SU-DHL-6 (cell line): ENCODE data around the gene RASL11A.

ENCODE experiments used
- CTCF ChIP-seq: fragments of 200-600 bp; sonication (generic); IDR thresholded peaks from one replicate; pipeline ENCODE4 v1.5.1; 2017; ENCODE audit warnings: antibody characterized with exemption, mild to moderate bottlenecking, low read length, moderate library complexity; ENCODE audit not compliant: insufficient read depth, poor library complexity, severe bottlenecking
- EZH2phosphoT487 ChIP-seq: fragments of 200-600 bp; sonication (generic), shearing (Covaris generic); conservative IDR thresholded peaks from 2 replicates; pipeline ENCODE4 v1.6.1; 2018; ENCODE audit warnings: mild to moderate bottlenecking, antibody characterized with exemption, low read length, moderate library complexity, mixed read lengths

GRCh38 chr13:27319404-27319803 is 48.8 kb downstream of the RASL11A start:
- TF ChIP-seq CTCF (no peak), EZH2phosphoT487 (no peak)
